Left lung (tissue), 10 donors: ENCODE data around the gene MLKL. TPM values are rescaled to one million over a fixed set of nuclear protein-coding genes. Genes with fewer than 3 reads are reported as not detected.
"Not testable (repeated sequence)": the region's sequence is repeated elsewhere in the genome, so short reads cannot be mapped to it uniquely, and the experiment has no call there.

Source experiments
- ATAC-seq: fragments of 200-7000 bp; cut with Tn5 transposase; one replicate; pipeline ENCODE4 v1.9.1; 2020; ENCODE audit warnings: moderate library complexity
- DNase-seq, 4 donors: peaks; one replicate each; pipeline ENCODE4 v3.0.0-alpha.2; 2013 to 2020
- H3K27ac ChIP-seq, 2 donors: fragments of 200-600 bp; sonication (generic) in 1 of 2; one replicate each; pipeline versions ENCODE4 v1.5.0 to v1.8.0; 2020 to 2021
- H3K27me3 ChIP-seq, 2 donors: fragments of 200-600 bp; sonication (generic) in 1 of 2; one replicate each; pipeline versions ENCODE4 v1.5.0 to v1.8.0; 2020 to 2021
- H3K36me3 ChIP-seq, 2 donors: fragments of 200-600 bp; sonication (generic) in 1 of 2; one replicate each; pipeline versions ENCODE4 v1.5.0 to v1.8.0; 2020 to 2021
- H3K4me1 ChIP-seq, 2 donors: fragments of 200-600 bp; one replicate each; pipeline ENCODE4 v1.8.0; 2021
- H3K4me3 ChIP-seq, 2 donors: fragments of 200-600 bp; sonication (generic) in 1 of 2; one replicate each; pipeline versions ENCODE4 v1.5.0 to v1.8.0; 2020 to 2021; ENCODE audit warnings: mild to moderate bottlenecking in 1 of 2
- H3K9me3 ChIP-seq, 2 donors: fragments of 200-600 bp; sonication (generic) in 1 of 2; one replicate each; pipeline versions ENCODE4 v1.5.0 to v1.8.0; 2020 to 2021
- CTCF ChIP-seq, 2 donors: fragments of 200-600 bp; sonication (generic) in 1 of 2; IDR thresholded peaks; one replicate each; pipeline versions ENCODE4 v1.5.0 to v1.8.0; 2021; ENCODE audit warnings: antibody characterized with exemption in 2 of 2
- intact Hi-C, 2 donors: fragments of 100-400 bp; cut with DNase I; formaldehyde crosslinking; loops; one replicate each; pipeline versions ENCODE4 v1.11.2 to v1.14.2; 2022
- polyA plus RNA-seq, 6 donors: library from polyadenylated mRNA; unstranded; fragments of 120-200 nt; gene quantifications; one replicate each; pipeline ENCODE4 v1.2.1, GENCODE V29; 2013; ENCODE audit not compliant: insufficient read length in 6 of 6
- total RNA-seq, 2 donors: library from RNA; stranded (reverse); fragmentation: NEBNext Ultra II Directional; extraction: Animal tissue kit (Norgen Biotek cat#: 25700); gene quantifications; one replicate each; pipeline ENCODE4 v1.2.1, GENCODE V29; 2021
- donor health status: DM: no; HTN: yes; CAD: no.
- donor health status: DM: no; HTN: no; CAD: no.

The MLKL gene
- total and polyA plus RNA-seq, 8 donors: 5.2 to 40.5 (median 6.8) TPM

DNA sequence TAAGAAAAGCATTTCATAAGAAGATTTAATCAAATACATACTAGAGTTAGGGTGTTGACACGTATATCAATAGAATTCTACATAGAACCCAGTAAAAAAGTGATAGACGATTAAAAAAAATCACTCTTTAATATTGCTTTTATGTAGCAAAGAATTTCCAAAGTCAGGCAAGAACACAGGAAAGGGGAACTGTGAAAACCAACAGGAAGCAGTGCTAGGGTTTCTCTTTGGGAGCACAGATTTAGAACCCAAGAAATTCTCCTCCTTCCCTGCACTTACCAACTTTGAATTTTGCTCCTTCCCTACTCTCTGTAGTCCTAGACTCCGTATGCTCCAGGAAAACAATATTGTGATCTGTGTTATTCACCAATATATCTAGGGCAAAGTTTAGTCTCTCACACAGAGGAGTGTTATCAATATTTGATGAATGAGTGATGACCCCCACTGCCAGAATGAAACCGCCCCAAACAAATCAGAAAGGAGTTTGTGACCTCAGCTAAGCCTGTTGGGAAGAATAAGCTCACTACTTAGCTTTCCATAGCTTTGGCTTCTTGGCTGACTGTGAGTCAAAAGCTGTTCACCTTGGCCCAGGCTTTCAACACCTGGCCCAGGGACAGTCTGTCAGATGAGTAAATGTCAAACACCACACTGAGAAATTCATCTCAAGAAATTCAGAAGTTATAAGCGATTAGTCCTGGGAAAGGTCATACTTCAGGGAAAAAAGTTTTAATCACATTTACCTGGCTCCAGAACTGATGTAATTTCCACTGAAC, 42.6 kb downstream of the MLKL start:
- no peak for ATAC-seq
- intact Hi-C loops: no loop called here
- peaks cover 0 to 19% of the 10 kb centered on the region in 2 donors for H3K4me1 ChIP-seq

DNA sequence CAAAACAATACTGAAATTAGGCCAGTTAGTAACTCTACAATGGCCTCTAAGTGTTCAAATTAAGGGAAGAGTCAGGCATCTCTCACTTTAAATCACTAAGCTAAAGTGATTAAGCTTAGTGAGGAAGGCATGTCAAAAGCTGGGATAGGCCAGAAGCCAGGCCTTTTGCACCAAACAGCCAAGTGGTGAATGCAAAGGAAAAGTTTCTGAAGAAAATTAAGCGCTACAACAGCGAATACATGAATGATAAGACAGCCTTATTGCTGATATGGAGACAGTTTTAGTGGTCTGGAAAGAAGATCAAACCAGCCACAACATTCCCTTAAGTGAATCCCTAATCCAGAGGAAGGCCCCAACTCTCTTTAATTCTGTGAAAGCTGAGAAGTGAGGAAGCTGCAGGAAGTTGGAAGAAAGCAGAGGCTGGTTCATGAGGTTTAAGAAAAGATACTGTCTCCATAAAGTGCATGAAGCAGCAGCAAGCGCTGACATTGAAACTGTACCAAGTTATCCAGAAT, 46.1 kb downstream of the MLKL start:
- no peak overlapping the region for H3K4me3 ChIP-seq
- DNase-seq: no peak
- intact Hi-C loops: no loop called here
- no peak for TF ChIP-seq CTCF (IDR thresholded peaks at IDR 0.05)
- H3K36me3 ChIP-seq: peaks cover 0 to 62% of the 10 kb centered on the region in 2 donors
- no peaks in the 10 kb centered on the region for H3K9me3 ChIP-seq
- ATAC-seq: no peak
- peaks cover 0 to 19% of the 10 kb centered on the region in 2 donors for H3K4me1 ChIP-seq
- no peaks in the 10 kb centered on the region for H3K27me3 ChIP-seq
- H3K27ac ChIP-seq: no peak overlapping the region

More for the DNA sequence above, 42.6 kb downstream of the MLKL start:
- DNase-seq: no peak
- no peak for TF ChIP-seq CTCF (IDR thresholded peaks at IDR 0.05)
- no peaks in the 10 kb centered on the region for H3K27me3 ChIP-seq
- H3K36me3 ChIP-seq: peaks cover 0 to 65% of the 10 kb centered on the region in 2 donors
- no peak overlapping the region for H3K4me3 ChIP-seq
- no peaks in the 10 kb centered on the region for H3K9me3 ChIP-seq
- no peak overlapping the region for H3K27ac ChIP-seq

GRCh38 chr16:74652883-74653282, 47.8 kb downstream of the MLKL start:
- H3K4me3 ChIP-seq, H3K9me3 ChIP-seq, H3K27me3 ChIP-seq, H3K27ac ChIP-seq, intact Hi-C loops, H3K4me1 ChIP-seq, DNase-seq, ATAC-seq: not testable (repeated sequence)
- peaks cover 0 to 64% of the 10 kb centered on the region in 2 donors for H3K36me3 ChIP-seq

DNA sequence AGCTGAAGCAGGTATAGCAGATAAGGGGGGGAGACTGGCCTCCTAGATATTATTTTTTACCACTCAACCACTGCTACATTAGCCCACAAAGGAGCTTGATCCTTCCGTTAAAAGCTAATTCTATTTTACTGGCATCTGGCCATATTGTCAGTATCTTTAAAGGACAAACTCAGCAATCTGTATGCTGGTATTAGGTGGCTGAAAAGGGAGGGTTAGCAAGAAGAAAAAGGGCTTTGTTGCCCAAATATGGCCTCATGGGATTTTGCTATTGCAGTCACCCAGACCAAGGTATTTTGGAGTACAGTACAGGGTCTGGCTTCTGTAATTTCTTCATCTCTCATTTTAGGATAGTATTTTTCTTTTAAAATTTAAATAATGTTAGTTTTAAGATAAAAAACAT, 48.4 kb downstream of the MLKL start:
- no peak for TF ChIP-seq CTCF (IDR thresholded peaks at IDR 0.05)
- intact Hi-C loops: no loop called here
- DNase-seq (no peak), ATAC-seq (no peak)
- no peaks in the 10 kb centered on the region for H3K9me3 ChIP-seq
- H3K27ac ChIP-seq: no peak overlapping the region
- peaks cover 0 to 70% of the 10 kb centered on the region in 2 donors for H3K36me3 ChIP-seq
- H3K4me1 ChIP-seq: peaks cover 0 to 4% of the 10 kb centered on the region in 2 donors
- H3K4me3 ChIP-seq: no peak overlapping the region
- H3K27me3 ChIP-seq: no peaks in the 10 kb centered on the region

GRCh38 chr16:74651841-74652240, 48.8 kb downstream of the MLKL start:
- Histone ChIP-seq H3K27ac (no peak overlapping the region), H3K36me3 (peaks cover 0 to 74% of the 10 kb centered on the region in 2 donors), H3K9me3 (no peaks in the 10 kb centered on the region), H3K4me3 (no peak overlapping the region), H3K27me3 (no peaks in the 10 kb centered on the region), H3K4me1 (peaks cover 0 to under 1% of the 10 kb centered on the region in 2 donors)
- intact Hi-C loops: no loop called here
- peak; percentile 26 for ATAC-seq
- TF ChIP-seq CTCF (IDR thresholded peaks at IDR 0.05): no peak
- no peak for DNase-seq
